Astrocyte of the cerebellum (primary cell): Measurements from ENCODE around the gene EEFSEC.

ENCODE experiments used
- DNase-seq: peaks from one replicate; pipeline ENCODE4 v3.0.0-alpha.2; 2011; ENCODE audit warnings: low read depth
- H3K4me3 ChIP-seq: 2 replicates; pipeline ENCODE4 v1.5.1; 2011; ENCODE audit warnings: mild to moderate bottlenecking, low read depth, low read length, moderate library complexity
- CTCF ChIP-seq: IDR thresholded peaks from 2 replicates; pipeline ENCODE4 v1.5.1; 2012; ENCODE audit warnings: low read length, low read depth, moderate library complexity, mild to moderate bottlenecking; ENCODE audit errors: missing control alignments
- in situ Hi-C: cut with HindIII; loops from 2 replicates; pipeline ENCODE4 v1.10.0; 2017; ENCODE audit warnings: low sequenced_read_pairs

EEFSEC gene

GRCh38 chr3:128236657-128237056 lies 83.4 kb downstream of the EEFSEC start:
- no peak for DNase-seq

DNA sequence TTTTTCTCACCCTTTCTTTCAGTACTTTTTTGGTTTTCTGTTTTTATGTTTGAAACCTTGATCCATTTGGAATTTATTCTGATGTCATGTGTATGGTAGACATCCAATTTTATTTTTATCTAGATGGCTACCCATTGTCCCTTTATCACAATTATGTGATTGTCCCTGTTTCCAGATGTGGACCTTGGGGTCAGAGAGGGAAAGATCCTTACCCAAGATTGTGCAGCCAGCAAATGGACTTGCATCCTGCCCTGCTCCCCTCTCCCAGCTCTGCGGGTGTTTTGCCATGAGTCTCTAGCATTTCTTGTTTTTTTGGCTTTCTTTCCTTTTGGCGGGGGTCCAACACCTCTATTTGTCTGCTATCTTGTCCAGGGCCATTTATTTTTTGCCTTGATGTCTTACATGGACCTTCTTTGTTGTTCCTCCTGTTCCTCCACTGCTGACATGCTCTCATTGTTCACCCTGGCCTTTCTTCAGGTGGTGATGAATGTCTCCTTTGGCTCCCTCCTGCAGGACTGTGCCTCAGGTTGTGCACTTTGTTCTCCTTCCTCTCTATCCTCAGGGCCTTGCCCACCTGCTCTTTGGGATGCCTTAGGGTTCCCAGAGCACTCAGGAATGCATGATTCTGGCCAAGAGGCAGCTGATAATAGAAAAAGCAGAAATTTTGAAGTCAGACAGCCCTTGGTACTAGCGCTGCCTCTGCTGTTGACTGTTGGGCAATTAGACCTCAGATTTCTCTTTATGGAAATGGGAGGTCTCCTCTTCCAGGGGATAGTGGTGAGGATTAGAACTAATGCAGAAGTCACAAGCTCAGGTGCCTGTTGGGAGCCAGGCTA lies 84.3 kb downstream of the EEFSEC start:
- no peak for DNase-seq
- in situ Hi-C loops, result loop anchor here (5.0 kb wide), 1 partner anchor 90 kb away; no protein-coding TSS in a partner anchor
- TF ChIP-seq CTCF, result no peak
- no peak overlapping the region for H3K4me3 ChIP-seq

More at GRCh38 chr3:128236657-128237056, 83.4 kb downstream of the EEFSEC start:
- TF ChIP-seq CTCF, result no peak
- H3K4me3 ChIP-seq, result no peak overlapping the region
- in situ Hi-C loops, result loop anchor here (5.0 kb wide), 1 partner anchor 91 kb away; no protein-coding TSS in a partner anchor

DNA sequence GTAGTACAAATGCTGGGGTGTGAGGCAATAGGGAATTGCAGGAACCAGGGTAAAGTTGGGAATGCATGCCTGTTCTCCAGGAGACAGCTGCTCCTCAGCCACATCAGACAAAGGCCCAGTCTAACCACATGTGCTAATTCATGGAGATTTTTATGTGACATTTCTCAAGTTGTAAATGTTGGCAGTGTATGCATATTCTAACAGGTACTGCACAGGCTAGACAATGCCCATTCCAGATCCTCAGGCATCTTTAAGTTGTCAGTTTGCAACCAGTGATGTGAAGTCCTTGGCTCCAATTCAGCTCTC lies 84.9 kb downstream of the EEFSEC start:
- in situ Hi-C loops, result loop anchor here (5.0 kb wide), 1 partner anchor 89 kb away; no protein-coding TSS in a partner anchor
- no peak for TF ChIP-seq CTCF
- DNase-seq, result no peak
- no peak overlapping the region for H3K4me3 ChIP-seq

DNA sequence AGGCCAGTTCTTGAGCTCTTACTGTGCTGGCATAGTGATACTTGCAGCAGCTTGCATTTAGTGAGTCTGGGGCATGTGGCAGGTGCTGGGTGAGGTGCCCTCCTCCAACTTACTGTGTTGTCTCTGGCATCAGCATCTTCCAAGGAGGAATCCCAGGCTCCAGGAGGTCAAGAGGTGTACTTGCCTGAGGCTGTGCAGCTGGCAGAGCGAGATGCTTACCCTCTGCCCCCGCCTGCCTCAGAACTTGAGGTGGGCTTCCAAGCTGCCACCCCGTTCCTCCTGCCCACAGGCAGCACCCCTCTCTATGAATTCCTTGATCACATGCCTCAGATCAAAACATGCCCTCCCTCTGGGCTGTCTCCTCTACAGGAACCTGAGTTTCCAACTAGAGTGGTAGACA lies 86.0 kb downstream of the EEFSEC start:
- TF ChIP-seq CTCF, result no peak
- no peak for DNase-seq
- in situ Hi-C loops, result loop anchor here (5.0 kb wide), 1 partner anchor 88 kb away; no protein-coding TSS in a partner anchor
- no peak overlapping the region for H3K4me3 ChIP-seq

- no peak for TF ChIP-seq CTCF
- in situ Hi-C loops, result no loop called here
- DNase-seq, result no peak
- H3K4me3 ChIP-seq, result no peak overlapping the region
Measured at GRCh38 chr3:128240232-128240631, 87.0 kb downstream of the EEFSEC start.

DNA sequence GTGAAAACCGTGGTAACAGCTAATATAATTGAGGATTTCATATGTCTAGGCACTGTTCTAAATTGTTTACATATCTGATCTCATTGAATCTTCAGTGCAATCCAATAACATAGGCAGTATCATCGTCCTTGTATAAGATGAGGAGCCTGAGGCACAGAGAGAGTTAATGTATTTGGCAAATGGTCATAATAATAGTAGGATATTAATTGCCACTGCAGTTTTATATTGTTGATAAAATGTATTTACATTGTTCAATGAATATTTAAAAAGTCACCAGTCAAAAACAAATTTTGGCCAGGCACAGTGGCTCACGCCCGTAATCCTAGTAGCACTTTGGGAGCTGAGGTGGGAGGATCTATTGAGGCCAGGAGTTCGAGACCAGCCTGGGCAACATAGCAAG lies 88.5 kb downstream of the EEFSEC start:
- DNase-seq, result no peak
- in situ Hi-C loops, result no loop called here
- no peak for TF ChIP-seq CTCF
- H3K4me3 ChIP-seq, result no peak overlapping the region
